Endodermal cell (in vitro differentiated cells): ENCODE results near the gene TXNDC15. TPM values are rescaled to one million over a fixed set of nuclear protein-coding genes. Genes with fewer than 3 reads are reported as not detected.
A peak's percentile ranks its signal among the peaks of the same experiment; 100 is the strongest.
"Not testable (repeated sequence)": the region's sequence is repeated elsewhere in the genome, so short reads cannot be mapped to it uniquely, and the experiment has no call there.

ENCODE experiments used
- DNase-seq: peaks from one replicate; pipeline ENCODE4 v3.0.0-alpha.2; 2017
- H3K27ac ChIP-seq: 2 replicates; pipeline ENCODE4 v1.5.1; 2013; ENCODE audit warnings: mild to moderate bottlenecking, low read depth, low read length, moderate library complexity
- H3K27me3 ChIP-seq: 2 replicates; pipeline ENCODE4 v1.6.1; 2013; ENCODE audit warnings: mild to moderate bottlenecking, low read length, moderate library complexity; ENCODE audit not compliant: insufficient read depth, control insufficient read depth, poor library complexity, severe bottlenecking
- H3K36me3 ChIP-seq: 2 replicates; pipeline ENCODE4 v1.7.0; 2013; ENCODE audit warnings: mild to moderate bottlenecking, low read length, moderate library complexity; ENCODE audit not compliant: control insufficient read depth, insufficient read depth
- H3K4me1 ChIP-seq: one replicate; pipeline ENCODE4 v1.7.0; 2013; ENCODE audit warnings: low read length; ENCODE audit not compliant: control insufficient read depth, insufficient read depth
- H3K4me3 ChIP-seq: 2 replicates; pipeline ENCODE4 v1.5.1; 2013; ENCODE audit warnings: mild to moderate bottlenecking, low read length, moderate library complexity
- H3K9ac ChIP-seq: 2 replicates; pipeline ENCODE4 v1.6.1; 2013; ENCODE audit warnings: mild to moderate bottlenecking, low read length, moderate library complexity; ENCODE audit not compliant: poor library complexity, severe bottlenecking; ENCODE audit errors: extremely low read depth
- H3K9me3 ChIP-seq: 2 replicates; pipeline ENCODE4 v1.6.1; 2013; ENCODE audit warnings: mild to moderate bottlenecking, low read length, moderate library complexity; ENCODE audit not compliant: control insufficient read depth
- H3K27ac Mint-ChIP-seq: 2 replicates; pipeline ENCODE4 v1.8.0; 2020; ENCODE audit warnings: mixed read lengths
- H3K27me3 Mint-ChIP-seq: 2 replicates; pipeline ENCODE4 v1.8.0; 2021; ENCODE audit warnings: mild to moderate bottlenecking, mixed read lengths; ENCODE audit not compliant: insufficient read depth
- H3K36me3 Mint-ChIP-seq: 2 replicates; pipeline ENCODE4 v1.8.0; 2020; ENCODE audit warnings: low read depth, mixed read lengths
- H3K4me1 Mint-ChIP-seq: 2 replicates; pipeline ENCODE4 v1.8.0; 2020; ENCODE audit warnings: mixed read lengths
- H3K4me3 Mint-ChIP-seq: 2 replicates; pipeline ENCODE4 v1.8.0; 2020; ENCODE audit warnings: mild to moderate bottlenecking, moderate library complexity, mixed read lengths
- H3K9me3 Mint-ChIP-seq: 2 replicates; pipeline ENCODE4 v1.8.0; 2020; ENCODE audit warnings: mild to moderate bottlenecking, mixed read lengths
- CTCF ChIP-seq: fragments of 200-600 bp; sonication (generic); conservative IDR thresholded peaks from 2 replicates; pipeline ENCODE4 v1.5.0; 2021; ENCODE audit warnings: antibody characterized with exemption, mild to moderate bottlenecking
- WGBS, 2 experiments: methylation state at CpG; one replicate each; pipeline versions ENCODE4 v1.1.5 to v1.1.7; 2013; ENCODE audit warnings: missing lambda C conversion rate in 2 of 2, mixed read lengths in 1 of 2; ENCODE audit not compliant: insufficient coverage in 1 of 2, insufficient read length in 1 of 2; 5-methylcytosine and 5-hydroxymethylcytosine counted together
- total RNA-seq, 2 donors: library from RNA; stranded (reverse); fragmentation: NEBNext Ultra II Directional in 1 of 2; extraction: Animal tissue kit (Norgen Biotek cat#: 25700) in 1 of 2; gene quantifications; 2 replicates in 1 of 2; 3 replicates in 1 of 2; pipeline ENCODE4 v1.2.1, GENCODE V29; 2021

The TXNDC15 gene
- total RNA-seq, 2 donors from 2014 or later: 34.0 to 37.0 TPM

GRCh38 chr5:134851307-134851923, 22.8 kb upstream of the TXNDC15 start:
- H3K27me3 Mint-ChIP-seq: no peaks in the 10 kb centered on the region
- WGBS, 2 experiments: 88% methylated on average over 1 of the region's 1 CpG; no CpG with 5 or more reads in 1 of the 2 experiments
- no peak overlapping the region for H3K27ac ChIP-seq

GRCh38 chr5:134856465-134856864, 17.7 kb upstream of the TXNDC15 start:
- H3K27me3 ChIP-seq, DNase-seq, H3K4me3 Mint-ChIP-seq, H3K4me1 ChIP-seq, H3K4me3 ChIP-seq, H3K27ac ChIP-seq, H3K27me3 Mint-ChIP-seq, H3K9me3 ChIP-seq, H3K4me1 Mint-ChIP-seq, H3K9ac ChIP-seq, H3K9me3 Mint-ChIP-seq, H3K27ac Mint-ChIP-seq: not testable (repeated sequence)
- H3K36me3 Mint-ChIP-seq: peaks cover 51% of the 10 kb centered on the region
- WGBS, 2 experiments: 96% methylated on average over 6 of the region's 7 CpGs; no CpG with 5 or more reads in 1 of the 2 experiments
- H3K36me3 ChIP-seq: peaks cover 81% of the 10 kb centered on the region

More at GRCh38 chr5:134851307-134851923, 22.8 kb upstream of the TXNDC15 start:
- Histone ChIP-seq H3K4me1 (no peaks in the 10 kb centered on the region), H3K36me3 (peaks cover 65% of the 10 kb centered on the region), H3K27me3 (no peaks in the 10 kb centered on the region), H3K4me3 (no peak overlapping the region), H3K9ac (no peak overlapping the region), H3K9me3 (no peaks in the 10 kb centered on the region)
- no peak for DNase-seq
- TF ChIP-seq CTCF: peak; percentile 59
- H3K4me1 Mint-ChIP-seq: peaks cover 4% of the 10 kb centered on the region
- H3K9me3 Mint-ChIP-seq: no peaks in the 10 kb centered on the region
- H3K36me3 Mint-ChIP-seq: peaks cover 51% of the 10 kb centered on the region
- no peak overlapping the region for H3K27ac Mint-ChIP-seq
- no peak overlapping the region for H3K4me3 Mint-ChIP-seq

- H3K27me3 ChIP-seq: no peaks in the 10 kb centered on the region
- Mint-ChIP-seq H3K4me3 (no peak overlapping the region), H3K36me3 (peaks cover 43% of the 10 kb centered on the region), H3K27me3 (no peaks in the 10 kb centered on the region), H3K27ac (no peak overlapping the region), H3K9me3 (no peaks in the 10 kb centered on the region), H3K4me1 (no peaks in the 10 kb centered on the region)
- WGBS, 2 experiments: 88 to 95% methylated on average over 2 to 3 of the region's 3 CpGs
- no peak overlapping the region for H3K4me3 ChIP-seq
- no peak overlapping the region for H3K27ac ChIP-seq
- H3K9me3 ChIP-seq: no peaks in the 10 kb centered on the region
- H3K4me1 ChIP-seq: no peaks in the 10 kb centered on the region
- DNase-seq: no peak
- H3K36me3 ChIP-seq: peaks cover 76% of the 10 kb centered on the region
- TF ChIP-seq CTCF: no peak
- no peak overlapping the region for H3K9ac ChIP-seq
Measured at GRCh38 chr5:134857401-134857800, 16.8 kb upstream of the TXNDC15 start.

- no peaks in the 10 kb centered on the region for H3K4me1 Mint-ChIP-seq
- Histone ChIP-seq H3K27me3 (no peaks in the 10 kb centered on the region), H3K9me3 (no peaks in the 10 kb centered on the region), H3K4me3 (no peak overlapping the region), H3K4me1 (no peaks in the 10 kb centered on the region), H3K27ac (no peak overlapping the region), H3K9ac (no peak overlapping the region), H3K36me3 (peaks cover 16% of the 10 kb centered on the region)
- no peak for DNase-seq
- H3K27me3 Mint-ChIP-seq: no peaks in the 10 kb centered on the region
- H3K4me3 Mint-ChIP-seq: no peak overlapping the region
- 88% methylated on average over 2 of the region's 2 CpGs; no CpG with 5 or more reads in 1 of the 2 experiments for WGBS, 2 experiments
- no peaks in the 10 kb centered on the region for H3K9me3 Mint-ChIP-seq
- H3K27ac Mint-ChIP-seq: no peak overlapping the region
- peaks cover 10% of the 10 kb centered on the region for H3K36me3 Mint-ChIP-seq
- TF ChIP-seq CTCF: no peak
Measured at GRCh38 chr5:134864707-134865106, 9.5 kb upstream of the TXNDC15 start.
